ENCODE results near the gene LYZL1. TPM values are rescaled to one million over a fixed set of nuclear protein-coding genes. Genes with fewer than 3 reads are reported as not detected.

LYZL1 gene
- total and polyA plus RNA-seq, 2 of the 8 experiments (the other 6 are each of a cell fraction or from before 2014, with no cell fraction given), result not detected

DNA sequence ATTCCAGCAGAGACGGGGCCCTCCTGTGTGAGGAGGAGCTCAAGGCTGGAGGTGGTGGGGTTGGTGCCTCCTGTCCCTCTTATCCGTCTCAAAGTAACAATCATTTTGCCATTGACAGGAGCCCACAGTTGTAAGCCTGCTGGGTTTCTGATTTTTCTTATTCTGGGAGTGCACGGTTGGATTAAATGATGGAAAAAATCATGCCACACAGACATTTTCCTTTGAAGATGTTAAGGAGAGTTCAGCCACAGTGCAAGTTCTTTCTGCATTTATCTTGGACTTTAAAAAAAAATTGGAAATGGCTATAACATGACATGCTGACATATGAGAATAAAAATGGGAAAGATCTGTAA, 8.4 kb upstream of the LYZL1 start (continued):
- TF ChIP-seq FOSL1 (IDR thresholded peaks at IDR 0.05; ENCODE audit: insufficient read depth, low read depth, low read length), result no peak
- TF ChIP-seq, protein P1, sequence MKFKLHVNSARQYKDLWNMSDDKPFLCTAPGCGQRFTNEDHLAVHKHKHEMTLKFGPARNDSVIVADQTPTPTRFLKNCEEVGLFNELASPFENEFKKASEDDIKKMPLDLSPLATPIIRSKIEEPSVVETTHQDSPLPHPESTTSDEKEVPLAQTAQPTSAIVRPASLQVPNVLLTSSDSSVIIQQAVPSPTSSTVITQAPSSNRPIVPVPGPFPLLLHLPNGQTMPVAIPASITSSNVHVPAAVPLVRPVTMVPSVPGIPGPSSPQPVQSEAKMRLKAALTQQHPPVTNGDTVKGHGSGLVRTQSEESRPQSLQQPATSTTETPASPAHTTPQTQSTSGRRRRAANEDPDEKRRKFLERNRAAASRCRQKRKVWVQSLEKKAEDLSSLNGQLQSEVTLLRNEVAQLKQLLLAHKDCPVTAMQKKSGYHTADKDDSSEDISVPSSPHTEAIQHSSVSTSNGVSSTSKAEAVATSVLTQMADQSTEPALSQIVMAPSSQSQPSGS (IDR thresholded peaks at IDR 0.05; ENCODE audit: low read length), result no peak
- TF ChIP-seq, protein P2, sequence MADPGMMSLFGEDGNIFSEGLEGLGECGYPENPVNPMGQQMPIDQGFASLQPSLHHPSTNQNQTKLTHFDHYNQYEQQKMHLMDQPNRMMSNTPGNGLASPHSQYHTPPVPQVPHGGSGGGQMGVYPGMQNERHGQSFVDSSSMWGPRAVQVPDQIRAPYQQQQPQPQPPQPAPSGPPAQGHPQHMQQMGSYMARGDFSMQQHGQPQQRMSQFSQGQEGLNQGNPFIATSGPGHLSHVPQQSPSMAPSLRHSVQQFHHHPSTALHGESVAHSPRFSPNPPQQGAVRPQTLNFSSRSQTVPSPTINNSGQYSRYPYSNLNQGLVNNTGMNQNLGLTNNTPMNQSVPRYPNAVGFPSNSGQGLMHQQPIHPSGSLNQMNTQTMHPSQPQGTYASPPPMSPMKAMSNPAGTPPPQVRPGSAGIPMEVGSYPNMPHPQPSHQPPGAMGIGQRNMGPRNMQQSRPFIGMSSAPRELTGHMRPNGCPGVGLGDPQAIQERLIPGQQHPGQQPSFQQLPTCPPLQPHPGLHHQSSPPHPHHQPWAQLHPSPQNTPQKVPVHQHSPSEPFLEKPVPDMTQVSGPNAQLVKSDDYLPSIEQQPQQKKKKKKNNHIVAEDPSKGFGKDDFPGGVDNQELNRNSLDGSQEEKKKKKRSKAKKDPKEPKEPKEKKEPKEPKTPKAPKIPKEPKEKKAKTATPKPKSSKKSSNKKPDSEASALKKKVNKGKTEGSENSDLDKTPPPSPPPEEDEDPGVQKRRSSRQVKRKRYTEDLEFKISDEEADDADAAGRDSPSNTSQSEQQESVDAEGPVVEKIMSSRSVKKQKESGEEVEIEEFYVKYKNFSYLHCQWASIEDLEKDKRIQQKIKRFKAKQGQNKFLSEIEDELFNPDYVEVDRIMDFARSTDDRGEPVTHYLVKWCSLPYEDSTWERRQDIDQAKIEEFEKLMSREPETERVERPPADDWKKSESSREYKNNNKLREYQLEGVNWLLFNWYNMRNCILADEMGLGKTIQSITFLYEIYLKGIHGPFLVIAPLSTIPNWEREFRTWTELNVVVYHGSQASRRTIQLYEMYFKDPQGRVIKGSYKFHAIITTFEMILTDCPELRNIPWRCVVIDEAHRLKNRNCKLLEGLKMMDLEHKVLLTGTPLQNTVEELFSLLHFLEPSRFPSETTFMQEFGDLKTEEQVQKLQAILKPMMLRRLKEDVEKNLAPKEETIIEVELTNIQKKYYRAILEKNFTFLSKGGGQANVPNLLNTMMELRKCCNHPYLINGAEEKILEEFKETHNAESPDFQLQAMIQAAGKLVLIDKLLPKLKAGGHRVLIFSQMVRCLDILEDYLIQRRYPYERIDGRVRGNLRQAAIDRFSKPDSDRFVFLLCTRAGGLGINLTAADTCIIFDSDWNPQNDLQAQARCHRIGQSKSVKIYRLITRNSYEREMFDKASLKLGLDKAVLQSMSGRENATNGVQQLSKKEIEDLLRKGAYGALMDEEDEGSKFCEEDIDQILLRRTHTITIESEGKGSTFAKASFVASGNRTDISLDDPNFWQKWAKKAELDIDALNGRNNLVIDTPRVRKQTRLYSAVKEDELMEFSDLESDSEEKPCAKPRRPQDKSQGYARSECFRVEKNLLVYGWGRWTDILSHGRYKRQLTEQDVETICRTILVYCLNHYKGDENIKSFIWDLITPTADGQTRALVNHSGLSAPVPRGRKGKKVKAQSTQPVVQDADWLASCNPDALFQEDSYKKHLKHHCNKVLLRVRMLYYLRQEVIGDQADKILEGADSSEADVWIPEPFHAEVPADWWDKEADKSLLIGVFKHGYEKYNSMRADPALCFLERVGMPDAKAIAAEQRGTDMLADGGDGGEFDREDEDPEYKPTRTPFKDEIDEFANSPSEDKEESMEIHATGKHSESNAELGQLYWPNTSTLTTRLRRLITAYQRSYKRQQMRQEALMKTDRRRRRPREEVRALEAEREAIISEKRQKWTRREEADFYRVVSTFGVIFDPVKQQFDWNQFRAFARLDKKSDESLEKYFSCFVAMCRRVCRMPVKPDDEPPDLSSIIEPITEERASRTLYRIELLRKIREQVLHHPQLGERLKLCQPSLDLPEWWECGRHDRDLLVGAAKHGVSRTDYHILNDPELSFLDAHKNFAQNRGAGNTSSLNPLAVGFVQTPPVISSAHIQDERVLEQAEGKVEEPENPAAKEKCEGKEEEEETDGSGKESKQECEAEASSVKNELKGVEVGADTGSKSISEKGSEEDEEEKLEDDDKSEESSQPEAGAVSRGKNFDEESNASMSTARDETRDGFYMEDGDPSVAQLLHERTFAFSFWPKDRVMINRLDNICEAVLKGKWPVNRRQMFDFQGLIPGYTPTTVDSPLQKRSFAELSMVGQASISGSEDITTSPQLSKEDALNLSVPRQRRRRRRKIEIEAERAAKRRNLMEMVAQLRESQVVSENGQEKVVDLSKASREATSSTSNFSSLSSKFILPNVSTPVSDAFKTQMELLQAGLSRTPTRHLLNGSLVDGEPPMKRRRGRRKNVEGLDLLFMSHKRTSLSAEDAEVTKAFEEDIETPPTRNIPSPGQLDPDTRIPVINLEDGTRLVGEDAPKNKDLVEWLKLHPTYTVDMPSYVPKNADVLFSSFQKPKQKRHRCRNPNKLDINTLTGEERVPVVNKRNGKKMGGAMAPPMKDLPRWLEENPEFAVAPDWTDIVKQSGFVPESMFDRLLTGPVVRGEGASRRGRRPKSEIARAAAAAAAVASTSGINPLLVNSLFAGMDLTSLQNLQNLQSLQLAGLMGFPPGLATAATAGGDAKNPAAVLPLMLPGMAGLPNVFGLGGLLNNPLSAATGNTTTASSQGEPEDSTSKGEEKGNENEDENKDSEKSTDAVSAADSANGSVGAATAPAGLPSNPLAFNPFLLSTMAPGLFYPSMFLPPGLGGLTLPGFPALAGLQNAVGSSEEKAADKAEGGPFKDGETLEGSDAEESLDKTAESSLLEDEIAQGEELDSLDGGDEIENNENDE (IDR thresholded peaks at IDR 0.05; ENCODE audit: insufficient replicate concordance, low read length), result no peak
- TF ChIP-seq, protein P3, sequence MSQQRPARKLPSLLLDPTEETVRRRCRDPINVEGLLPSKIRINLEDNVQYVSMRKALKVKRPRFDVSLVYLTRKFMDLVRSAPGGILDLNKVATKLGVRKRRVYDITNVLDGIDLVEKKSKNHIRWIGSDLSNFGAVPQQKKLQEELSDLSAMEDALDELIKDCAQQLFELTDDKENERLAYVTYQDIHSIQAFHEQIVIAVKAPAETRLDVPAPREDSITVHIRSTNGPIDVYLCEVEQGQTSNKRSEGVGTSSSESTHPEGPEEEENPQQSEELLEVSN (IDR thresholded peaks at IDR 0.05), result no peak

Data from H1 (cell line).